Prostate gland (tissue), 2 donors: ENCODE results near the gene PDE4D.

Source experiments
- CTCF ChIP-seq, 4 experiments: fragments of 200-600 bp in 2 of 4; fragments of 450-650 bp in 2 of 4; sonication (generic) in 2 of 4; IDR thresholded peaks; 1 replicate in 3 of 4; 2 replicates in 1 of 4; pipeline ENCODE4 v1.5.1; 2016 to 2019; ENCODE audit warnings: antibody characterized with exemption in 4 of 4, mild to moderate bottlenecking in 2 of 4, moderate library complexity in 2 of 4
- POLR2A ChIP-seq: fragments of 450-650 bp; IDR thresholded peaks from one replicate; pipeline ENCODE4 v1.6.1; 2016; ENCODE audit warnings: antibody characterized with exemption, mild to moderate bottlenecking
- POLR2AphosphoS5 ChIP-seq: sonication (generic); formaldehyde crosslinking; IDR thresholded peaks from one replicate; pipeline ENCODE4 v1.6.1; 2017; ENCODE audit warnings: antibody characterized with exemption

DNA sequence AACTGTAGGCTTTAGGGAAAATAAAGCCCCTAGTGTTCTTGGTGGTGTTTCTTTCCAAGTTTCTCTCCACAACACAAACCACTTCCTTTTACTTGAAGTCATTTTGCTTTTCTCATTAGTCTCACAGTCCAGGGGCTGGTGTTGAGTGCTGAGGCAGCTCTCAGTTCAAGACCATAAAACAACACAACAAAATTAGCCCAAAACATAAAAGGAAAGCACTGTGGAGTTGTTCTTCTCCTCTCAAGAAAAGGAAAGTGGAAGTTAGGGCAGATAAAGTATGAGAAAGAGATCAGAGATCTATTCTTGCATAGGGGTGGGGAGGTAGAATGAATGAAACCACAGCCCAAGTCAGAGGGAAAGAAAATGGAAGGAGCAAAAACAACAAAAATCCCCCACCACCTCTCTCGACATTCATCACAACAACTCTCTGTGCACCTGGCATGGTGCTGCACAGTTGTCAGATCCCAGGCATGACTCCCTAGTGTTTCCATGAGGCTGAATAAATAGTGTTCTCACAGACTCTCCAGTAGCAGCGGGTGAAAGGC lies 740.8 kb downstream of the PDE4D start:
- TF ChIP-seq POLR2AphosphoS5 (no peak), CTCF (IDR thresholded peaks at IDR 0.05) (no peak), POLR2A (no peak)
